ENCODE measurements around the gene LZTS2. TPM values are rescaled to one million over a fixed set of nuclear protein-coding genes. Genes with fewer than 3 reads are reported as not detected.

The LZTS2 gene
- total and polyA plus RNA-seq, 2 experiments from 2014 or later, result 73.6 to 90.7 TPM

- Histone ChIP-seq H3K9me3 (ENCODE audit: low read depth) (no peaks in the 10 kb centered on the region), H3K4me2 (no peak overlapping the region), H3K79me2 (no peaks in the 10 kb centered on the region), H3K4me1 (ENCODE audit: insufficient read depth) (peaks cover 6% of the 10 kb centered on the region), H4K20me1 (ENCODE audit: insufficient read depth, poor library complexity, severe bottlenecking) (no peaks in the 10 kb centered on the region), H3K27me3 (no peaks in the 10 kb centered on the region), H3K36me3 (replicated peaks; ENCODE audit: insufficient read depth, low read depth) (no peaks in the 10 kb centered on the region), H3K4me3 (no peak overlapping the region), H2AFZ (no peak overlapping the region), H3K27ac (no peak overlapping the region), H3K9me2 (replicated peaks; ENCODE audit: insufficient read depth) (no peaks in the 10 kb centered on the region)
- WGBS (ENCODE audit: low lambda C conversion rate, missing lambda C conversion rate), result 66% methylated on average over 21 of the region's 22 CpGs
- TF ChIP-seq EZH2phosphoT487 (IDR thresholded peaks at IDR 0.05; ENCODE audit: low read depth, severe bottlenecking, unreplicated experiment) (no peak), EZH2 (IDR thresholded peaks at IDR 0.05; ENCODE audit: borderline replicate concordance) (no peak), CTCF (IDR thresholded peaks at IDR 0.05; ENCODE audit: poor library complexity) (peak; percentile 32)
- peak; percentile 57 for DNase-seq (ENCODE audit: low spot score)
These were observed 12.2 kb downstream of the LZTS2 start for GRCh38 chr10:101011517-101012423.

- no peak overlapping the region for H3K4me3 ChIP-seq
- H4K20me1 ChIP-seq (ENCODE audit: insufficient read depth, poor library complexity, severe bottlenecking), result no peaks in the 10 kb centered on the region
- TF ChIP-seq EZH2phosphoT487 (IDR thresholded peaks at IDR 0.05; ENCODE audit: low read depth, severe bottlenecking, unreplicated experiment) (no peak), CTCF (IDR thresholded peaks at IDR 0.05; ENCODE audit: poor library complexity) (peak; percentile 91), EZH2 (IDR thresholded peaks at IDR 0.05; ENCODE audit: borderline replicate concordance) (no peak)
- 34% methylated on average over 14 of the region's 14 CpGs for WGBS (ENCODE audit: low lambda C conversion rate, missing lambda C conversion rate)
- H3K4me2 ChIP-seq, result no peak overlapping the region
- H3K79me2 ChIP-seq, result no peaks in the 10 kb centered on the region
- H3K27ac ChIP-seq, result no peak overlapping the region
- no peaks in the 10 kb centered on the region for H3K9me2 ChIP-seq (replicated peaks; ENCODE audit: insufficient read depth)
- H2AFZ ChIP-seq, result no peak overlapping the region
- H3K9me3 ChIP-seq (ENCODE audit: low read depth), result no peaks in the 10 kb centered on the region
- peaks cover 6% of the 10 kb centered on the region for H3K4me1 ChIP-seq (ENCODE audit: insufficient read depth)
- peaks cover under 1% of the 10 kb centered on the region for H3K27me3 ChIP-seq
- H3K36me3 ChIP-seq (replicated peaks; ENCODE audit: insufficient read depth, low read depth), result no peaks in the 10 kb centered on the region
- peak; percentile 92 for DNase-seq (ENCODE audit: low spot score)
These were observed 13.1 kb downstream of the LZTS2 start for GRCh38 chr10:101012525-101013364.

GRCh38 chr10:101013365-101013825 is 13.8 kb downstream of the LZTS2 start:
- WGBS (ENCODE audit: low lambda C conversion rate, missing lambda C conversion rate), result 59% methylated on average over 9 of the region's 9 CpGs
- Histone ChIP-seq H3K27ac (no peak overlapping the region), H3K27me3 (peaks cover 4% of the 10 kb centered on the region), H3K9me2 (replicated peaks; ENCODE audit: insufficient read depth) (no peaks in the 10 kb centered on the region), H3K9me3 (ENCODE audit: low read depth) (no peaks in the 10 kb centered on the region), H4K20me1 (ENCODE audit: insufficient read depth, poor library complexity, severe bottlenecking) (no peaks in the 10 kb centered on the region), H3K4me1 (ENCODE audit: insufficient read depth) (peaks cover 10% of the 10 kb centered on the region), H3K4me2 (no peak overlapping the region), H2AFZ (no peak overlapping the region), H3K36me3 (replicated peaks; ENCODE audit: insufficient read depth, low read depth) (no peaks in the 10 kb centered on the region), H3K4me3 (no peak overlapping the region), H3K79me2 (no peaks in the 10 kb centered on the region)
- DNase-seq (ENCODE audit: low spot score), result no peak
- no peak for TF ChIP-seq EZH2phosphoT487 (IDR thresholded peaks at IDR 0.05; ENCODE audit: low read depth, severe bottlenecking, unreplicated experiment)
- TF ChIP-seq CTCF (IDR thresholded peaks at IDR 0.05; ENCODE audit: poor library complexity), result no peak
- TF ChIP-seq EZH2 (IDR thresholded peaks at IDR 0.05; ENCODE audit: borderline replicate concordance), result no peak

All from hepatocyte (in vitro differentiated cells).